ENCODE results near the gene FGFR2.

GRCh38 chr10:121633056-121633455 lies 34.8 kb upstream of the FGFR2 start:
- TF ChIP-seq CTCF (IDR thresholded peaks at IDR 0.05) (no peak), POLR2A (IDR thresholded peaks at IDR 0.05) (no peak), POLR2AphosphoS5 (IDR thresholded peaks at IDR 0.05) (no peak), EP300 (IDR thresholded peaks at IDR 0.05) (no peak)
